Activated naive CD8-positive, alpha-beta T cell (primary cell): ENCODE results near the gene SAMD10.
"Not testable (repeated sequence)": the region's sequence is repeated elsewhere in the genome, so short reads cannot be mapped to it uniquely, and the experiment has no call there.

Source experiments
- H3K27ac Mint-ChIP-seq: one replicate; pipeline ENCODE4 v1.8.0; 2021; ENCODE audit warnings: mixed read lengths
- H3K27me3 Mint-ChIP-seq: one replicate; pipeline ENCODE4 v1.8.0; 2021; ENCODE audit warnings: mixed read lengths
- H3K36me3 Mint-ChIP-seq: one replicate; pipeline ENCODE4 v1.8.0; 2021; ENCODE audit warnings: mixed read lengths
- H3K4me1 Mint-ChIP-seq: one replicate; pipeline ENCODE4 v1.8.0; 2021; ENCODE audit warnings: low read depth, mixed read lengths
- H3K4me3 Mint-ChIP-seq: one replicate; pipeline ENCODE4 v1.8.0; 2021; ENCODE audit warnings: mild to moderate bottlenecking, mixed read lengths
- H3K9me3 Mint-ChIP-seq: one replicate; pipeline ENCODE4 v1.8.0; 2021; ENCODE audit warnings: low read depth, mixed read lengths

Gene SAMD10

DNA sequence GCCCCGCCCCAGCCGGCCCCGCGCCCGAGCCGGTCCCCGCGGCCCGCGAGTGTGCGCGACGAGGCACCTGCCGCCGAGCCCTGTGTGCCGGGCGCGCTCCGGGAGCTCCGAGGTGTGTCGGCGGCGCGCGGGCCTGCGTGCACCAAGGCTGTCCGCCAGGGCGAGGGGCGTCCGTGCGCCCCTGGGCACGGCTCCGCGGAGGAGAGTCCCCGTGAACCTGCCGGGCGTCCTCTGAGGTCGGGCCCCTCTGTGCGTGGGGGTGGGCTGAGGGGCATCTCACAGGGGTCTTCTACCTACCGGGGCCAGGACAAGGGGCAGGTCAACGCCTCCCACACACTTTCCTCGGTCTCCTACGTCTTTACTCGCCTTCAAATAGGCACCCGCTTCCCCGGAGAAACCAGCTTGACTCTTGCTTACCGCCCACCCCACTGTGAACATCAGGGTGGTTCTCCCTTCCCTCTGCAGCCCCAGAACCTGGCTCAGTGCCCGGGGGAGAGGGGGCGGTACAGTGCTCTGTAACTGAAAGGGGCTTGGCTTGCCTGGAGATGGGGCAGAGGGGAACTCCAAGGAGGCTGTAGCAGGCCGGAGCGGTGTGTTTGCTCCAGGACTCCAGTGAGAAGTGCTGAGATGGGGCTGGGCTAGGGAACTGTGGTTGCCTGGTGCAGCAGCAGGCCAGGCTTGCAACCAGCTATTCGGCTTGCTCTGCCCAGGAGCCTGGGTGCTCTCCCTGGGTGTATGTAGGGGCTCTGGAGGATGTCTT lies at the start of gene SAMD10:
SAMD10 (minus strand) TSS at position 86 of the 760 bp plus-strand sequence. CDS start 175 bp downstream, outside the sequence.
- Mint-ChIP-seq H3K27ac (peak within 1 kb of the TSS; percentile 98), H3K4me3 (peak within 1 kb of the TSS; percentile 93), H3K9me3 (no peaks in the 10 kb centered on the region), H3K36me3 (peaks cover 9% of the 10 kb centered on the region), H3K27me3 (no peaks in the 10 kb centered on the region), H3K4me1 (peaks cover 64% of the 10 kb centered on the region)

DNA sequence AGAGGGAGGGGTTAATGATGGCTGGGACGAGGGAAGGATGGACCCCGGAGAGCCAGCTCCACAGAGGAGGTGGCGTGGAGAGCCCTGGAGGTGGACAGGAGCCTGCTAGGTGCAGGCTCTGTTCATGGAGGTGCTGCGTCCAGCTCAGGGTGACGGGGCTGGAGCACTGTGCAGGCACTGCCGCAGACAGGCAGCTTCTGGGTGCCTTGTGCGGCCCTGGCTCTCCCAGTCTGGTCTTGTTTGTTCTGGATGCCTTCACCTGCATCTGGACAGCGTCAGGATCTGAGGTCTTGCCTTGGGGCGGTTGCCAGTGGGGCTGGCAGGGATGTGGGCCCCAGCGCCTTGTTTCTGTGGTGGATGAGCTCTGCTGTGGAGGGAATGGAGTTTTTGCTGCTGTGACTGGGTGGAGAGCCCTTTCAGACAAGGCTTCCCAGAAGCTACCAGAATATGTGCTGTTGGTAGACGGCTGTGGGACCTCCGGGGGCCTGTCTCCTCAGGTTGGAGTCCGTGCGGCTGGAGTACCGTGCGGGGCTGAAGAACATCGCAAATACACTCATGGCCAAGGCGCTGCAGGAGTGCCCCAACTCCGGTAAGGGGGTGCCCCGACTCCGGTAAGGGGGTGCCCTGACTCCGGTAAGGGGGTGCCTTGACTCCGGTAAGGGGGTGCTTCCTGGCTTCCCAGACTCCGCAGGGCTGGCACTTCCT lies 48.7 kb upstream of the SAMD10 start:
- Mint-ChIP-seq H3K27me3 (no peaks in the 10 kb centered on the region), H3K4me3 (no peak overlapping the region), H3K27ac (no peak overlapping the region), H3K4me1 (no peaks in the 10 kb centered on the region), H3K9me3 (no peaks in the 10 kb centered on the region), H3K36me3 (peaks cover 2% of the 10 kb centered on the region)

DNA sequence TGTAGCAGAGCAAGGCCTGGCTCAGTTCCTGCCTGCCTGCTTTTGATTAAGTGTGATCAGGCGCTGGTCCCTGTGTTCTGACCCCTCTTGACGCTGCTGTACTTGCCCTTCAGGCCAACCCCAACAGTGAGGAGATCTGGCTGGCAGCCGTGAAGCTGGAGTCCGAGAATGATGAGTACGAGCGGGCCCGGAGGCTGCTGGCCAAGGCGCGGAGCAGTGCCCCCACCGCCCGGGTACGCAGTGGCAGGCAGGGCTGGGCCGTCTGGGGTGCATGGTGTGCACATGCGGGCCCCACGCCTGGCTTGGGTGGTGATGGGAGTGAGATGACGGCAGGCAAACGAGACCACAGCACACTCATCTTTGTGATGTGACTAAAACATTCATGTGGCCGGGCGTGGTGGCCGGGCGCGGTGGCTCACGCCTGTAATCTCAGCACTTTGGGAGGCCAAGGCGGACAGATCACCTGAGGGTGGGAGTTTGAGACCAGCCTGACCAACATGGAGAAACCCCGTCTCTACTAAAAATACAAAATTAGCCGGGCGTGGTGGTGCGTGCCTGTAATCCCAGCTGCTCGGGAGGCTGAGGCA lies 46.5 kb upstream of the SAMD10 start:
- Mint-ChIP-seq H3K36me3 (peaks cover 5% of the 10 kb centered on the region), H3K27ac (no peak overlapping the region), H3K27me3 (no peaks in the 10 kb centered on the region)

DNA sequence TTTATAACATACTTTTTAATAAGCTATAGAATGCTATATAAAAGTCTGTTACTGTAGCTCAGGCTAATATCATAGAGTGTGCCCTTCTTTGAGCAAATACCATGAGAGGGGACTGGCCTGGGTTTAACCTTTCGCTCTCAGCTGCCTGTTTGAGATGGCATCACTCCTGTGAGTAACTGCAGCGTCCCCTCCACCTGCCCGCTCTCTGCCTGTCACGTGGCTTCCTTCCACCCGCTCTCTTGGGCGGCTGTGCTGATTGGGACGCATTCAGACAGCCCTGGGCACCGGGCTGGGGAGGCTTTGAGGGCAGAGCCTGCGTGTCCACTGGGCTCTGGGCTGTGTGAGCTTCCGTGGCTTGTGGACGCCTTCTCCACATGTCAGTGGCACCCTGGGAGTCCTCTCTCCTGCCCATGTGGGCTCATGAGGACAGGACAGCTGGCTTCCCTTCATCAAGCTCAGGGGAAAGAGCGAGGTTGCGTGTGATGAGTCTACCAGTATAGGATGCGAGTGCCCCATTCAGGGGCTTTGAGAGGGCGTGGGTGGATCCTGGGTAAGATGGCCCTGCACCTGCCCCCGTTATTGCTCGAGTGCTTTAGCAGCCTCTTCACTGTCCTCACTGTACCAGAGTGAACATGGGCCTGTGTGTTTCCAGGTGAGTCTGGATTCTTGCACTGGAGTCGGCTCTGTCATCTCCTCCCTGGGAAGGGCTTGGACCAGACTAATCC lies 45.8 kb upstream of the SAMD10 start:
- Mint-ChIP-seq H3K4me1 (no peaks in the 10 kb centered on the region), H3K4me3 (no peak overlapping the region), H3K9me3 (no peaks in the 10 kb centered on the region), H3K27ac (no peak overlapping the region), H3K36me3 (peaks cover 5% of the 10 kb centered on the region), H3K27me3 (no peaks in the 10 kb centered on the region)

More for the DNA sequence above, 46.5 kb upstream of the SAMD10 start:
- Mint-ChIP-seq H3K4me1 (no peaks in the 10 kb centered on the region), H3K9me3 (no peaks in the 10 kb centered on the region), H3K4me3 (no peak overlapping the region)

DNA sequence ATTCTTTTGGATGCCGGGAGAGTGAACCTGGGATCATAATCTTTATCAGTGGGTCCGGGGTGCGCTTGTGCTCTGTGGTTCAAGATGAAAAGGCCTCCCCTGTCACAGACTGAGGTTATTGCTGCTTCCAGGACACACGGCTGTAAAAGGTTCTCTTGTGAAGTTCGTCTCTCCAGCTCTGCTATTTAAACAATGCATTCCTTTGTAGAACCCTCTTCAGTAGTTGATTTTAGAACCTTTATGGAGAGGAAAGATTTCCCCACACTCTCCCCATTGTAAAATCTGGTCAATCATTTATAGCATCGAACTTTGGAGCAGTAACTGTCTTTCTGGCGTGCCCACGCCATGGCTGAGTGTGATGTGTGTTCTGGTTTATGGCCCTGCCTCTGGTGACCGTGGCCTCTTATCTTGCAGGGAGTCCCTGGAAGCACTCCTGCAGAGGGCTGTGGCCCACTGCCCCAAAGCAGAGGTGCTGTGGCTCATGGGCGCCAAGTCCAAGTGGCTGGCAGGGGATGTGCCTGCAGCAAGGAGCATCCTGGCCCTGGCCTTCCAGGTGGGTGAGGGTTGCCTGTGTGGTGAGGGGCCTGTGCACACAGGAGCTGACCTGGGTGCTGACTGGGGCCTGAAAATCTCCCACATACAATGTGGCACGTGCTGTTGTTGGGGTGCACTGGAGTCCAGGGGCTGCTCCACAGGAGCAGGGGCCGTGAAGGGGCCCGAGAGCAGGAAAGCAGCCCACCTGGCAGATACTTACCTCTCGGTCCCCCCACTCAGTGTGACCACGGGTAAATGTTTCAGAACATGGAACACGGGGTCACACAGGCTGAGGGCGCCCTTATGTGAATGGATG lies 44.9 kb upstream of the SAMD10 start:
- Mint-ChIP-seq H3K27me3 (no peaks in the 10 kb centered on the region), H3K36me3 (peaks cover 5% of the 10 kb centered on the region), H3K4me3 (no peak overlapping the region), H3K4me1 (no peaks in the 10 kb centered on the region), H3K27ac (no peak overlapping the region), H3K9me3 (no peaks in the 10 kb centered on the region)

DNA sequence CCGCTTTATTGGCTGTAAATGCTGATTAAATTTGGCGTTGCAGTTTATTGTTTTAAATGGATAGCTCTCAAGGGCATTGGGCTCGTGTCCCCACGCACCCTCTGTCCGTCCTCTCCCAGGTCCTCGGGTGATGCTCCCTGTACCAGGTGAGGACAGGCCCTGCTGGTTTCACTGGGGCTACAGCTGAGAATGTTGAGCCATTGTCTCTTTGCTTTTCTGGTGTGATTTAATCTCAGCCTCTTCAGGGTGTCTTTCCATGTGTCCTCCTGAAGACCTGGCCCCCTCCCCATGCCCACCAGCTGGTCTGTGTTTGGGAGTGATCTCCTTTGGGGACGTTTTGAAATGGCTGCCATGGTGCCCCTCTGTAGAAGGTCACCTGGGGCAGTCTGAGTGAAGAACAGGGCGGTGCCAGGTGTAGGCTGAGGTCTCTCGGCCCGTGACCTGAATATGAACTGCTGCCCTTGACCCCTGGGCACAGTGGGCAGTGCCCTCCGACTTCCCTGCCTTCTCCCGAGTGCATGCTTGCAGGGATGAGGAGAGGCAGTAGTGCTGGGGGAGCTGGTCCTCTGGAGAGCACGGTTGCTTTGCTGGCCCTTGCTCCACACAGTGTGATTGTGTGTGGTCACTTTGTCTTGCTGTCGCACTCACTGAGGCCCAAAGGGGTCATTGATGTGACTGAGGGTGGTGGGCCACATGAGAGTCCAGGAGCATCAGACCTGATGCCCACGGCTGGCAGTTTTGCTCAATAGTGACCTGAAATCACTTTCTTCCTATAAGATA lies 44.1 kb upstream of the SAMD10 start:
- H3K27ac Mint-ChIP-seq, result no peak overlapping the region
- no peaks in the 10 kb centered on the region for H3K9me3 Mint-ChIP-seq

DNA sequence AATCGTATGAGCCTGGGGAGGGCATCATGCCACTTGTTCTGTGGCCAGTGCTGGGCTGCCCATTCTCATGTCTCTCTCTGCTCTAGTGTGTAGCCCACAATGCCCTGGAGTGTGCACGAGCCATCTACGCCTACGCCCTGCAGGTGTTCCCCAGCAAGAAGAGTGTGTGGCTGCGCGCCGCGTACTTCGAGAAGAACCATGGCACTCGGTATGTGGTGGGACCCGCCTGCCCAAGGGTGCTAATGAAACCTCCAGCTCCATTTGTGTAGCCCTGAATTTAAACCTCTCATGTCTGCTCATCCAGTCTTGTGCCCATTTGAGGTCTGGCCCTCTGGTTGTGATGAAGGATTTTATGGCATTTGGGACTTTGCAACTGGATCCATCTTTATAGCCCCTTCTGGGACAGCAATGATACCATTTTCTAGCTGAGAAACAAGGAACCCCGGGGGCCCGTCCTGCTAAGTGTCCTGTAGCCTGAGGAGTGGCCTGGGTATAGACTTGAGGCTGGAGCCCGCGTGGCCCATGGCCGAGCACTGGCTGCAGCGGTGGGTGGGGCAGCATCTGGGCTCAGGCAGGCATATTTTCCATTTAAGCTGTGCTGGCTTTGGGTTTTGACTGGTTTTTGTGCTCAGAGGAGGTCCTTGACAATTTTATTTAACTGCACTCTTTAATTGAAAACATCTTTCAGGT lies 43.4 kb upstream of the SAMD10 start:
- no peaks in the 10 kb centered on the region for H3K27me3 Mint-ChIP-seq
- H3K27ac Mint-ChIP-seq, result no peak overlapping the region
- no peaks in the 10 kb centered on the region for H3K4me1 Mint-ChIP-seq
- peaks cover 12% of the 10 kb centered on the region for H3K36me3 Mint-ChIP-seq
- H3K4me3 Mint-ChIP-seq, result no peak overlapping the region
- H3K9me3 Mint-ChIP-seq, result no peaks in the 10 kb centered on the region

More for the DNA sequence above, 44.1 kb upstream of the SAMD10 start:
- Mint-ChIP-seq H3K27me3 (no peaks in the 10 kb centered on the region), H3K4me3 (no peak overlapping the region), H3K4me1 (no peaks in the 10 kb centered on the region), H3K36me3 (peaks cover 9% of the 10 kb centered on the region)

DNA sequence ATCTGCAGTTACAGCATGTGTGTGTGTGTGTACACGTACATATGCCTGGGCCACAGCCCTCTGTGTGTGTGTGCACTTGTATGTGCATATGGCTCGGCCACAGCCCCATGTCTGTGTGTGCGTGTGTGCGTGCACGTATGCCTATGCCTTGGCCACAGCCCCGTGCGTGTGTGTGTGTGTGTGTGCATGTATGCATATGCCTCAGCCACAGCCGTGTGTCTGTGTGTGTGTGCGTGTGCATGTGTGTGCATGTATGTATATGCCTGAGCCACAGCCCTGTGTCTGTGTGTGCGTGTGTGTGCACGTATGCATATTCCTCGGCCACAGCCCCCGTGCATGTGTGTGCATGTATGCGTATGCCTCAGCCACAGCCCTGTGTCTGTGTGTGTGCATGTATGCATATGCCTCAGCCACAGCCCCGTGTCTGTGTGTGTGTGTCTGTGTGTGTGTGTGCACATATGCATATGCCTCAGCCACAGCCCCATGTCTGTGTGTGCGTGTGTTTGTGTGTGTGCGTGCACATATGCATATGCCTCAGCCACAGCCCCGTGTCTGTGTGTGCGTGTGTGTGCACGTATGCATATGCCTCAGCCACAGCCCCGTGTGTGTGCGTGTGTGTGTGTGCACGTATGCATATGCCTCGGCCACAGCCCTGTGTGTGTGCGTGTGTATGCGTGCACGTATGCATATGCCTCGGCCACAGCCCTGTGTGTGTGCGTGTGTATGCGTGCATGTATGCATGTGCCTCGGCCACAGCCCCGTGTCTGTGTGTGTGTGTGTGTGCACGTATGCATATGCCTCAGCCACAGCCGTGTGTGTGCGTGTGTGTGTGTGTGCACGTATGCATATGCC lies 41.9 kb upstream of the SAMD10 start:
- Mint-ChIP-seq H3K4me3 (no peak overlapping the region), H3K9me3 (no peaks in the 10 kb centered on the region), H3K27ac (no peak overlapping the region), H3K36me3 (peaks cover 19% of the 10 kb centered on the region), H3K4me1 (peaks cover 2% of the 10 kb centered on the region), H3K27me3 (no peaks in the 10 kb centered on the region)

DNA sequence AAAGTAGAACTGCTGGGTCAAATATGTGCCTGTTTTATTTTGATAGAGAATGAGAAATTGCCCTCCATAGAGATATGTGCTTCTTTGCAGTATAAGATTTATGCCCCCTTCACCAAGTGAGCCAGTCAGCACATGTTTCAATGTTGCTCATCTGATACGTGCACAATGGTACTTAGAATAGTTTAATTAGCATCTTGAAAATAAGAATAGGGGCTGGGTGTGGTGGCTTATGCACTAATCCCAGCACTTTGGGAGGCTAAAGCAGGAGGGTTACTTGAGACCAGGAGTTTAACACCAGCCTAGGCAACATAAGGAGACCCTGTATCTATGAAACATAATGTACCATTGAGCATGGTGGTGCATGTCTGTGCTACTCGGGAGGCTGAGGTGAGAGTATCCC lies 36.2 kb upstream of the SAMD10 start:
- no peak overlapping the region for H3K4me3 Mint-ChIP-seq

DNA sequence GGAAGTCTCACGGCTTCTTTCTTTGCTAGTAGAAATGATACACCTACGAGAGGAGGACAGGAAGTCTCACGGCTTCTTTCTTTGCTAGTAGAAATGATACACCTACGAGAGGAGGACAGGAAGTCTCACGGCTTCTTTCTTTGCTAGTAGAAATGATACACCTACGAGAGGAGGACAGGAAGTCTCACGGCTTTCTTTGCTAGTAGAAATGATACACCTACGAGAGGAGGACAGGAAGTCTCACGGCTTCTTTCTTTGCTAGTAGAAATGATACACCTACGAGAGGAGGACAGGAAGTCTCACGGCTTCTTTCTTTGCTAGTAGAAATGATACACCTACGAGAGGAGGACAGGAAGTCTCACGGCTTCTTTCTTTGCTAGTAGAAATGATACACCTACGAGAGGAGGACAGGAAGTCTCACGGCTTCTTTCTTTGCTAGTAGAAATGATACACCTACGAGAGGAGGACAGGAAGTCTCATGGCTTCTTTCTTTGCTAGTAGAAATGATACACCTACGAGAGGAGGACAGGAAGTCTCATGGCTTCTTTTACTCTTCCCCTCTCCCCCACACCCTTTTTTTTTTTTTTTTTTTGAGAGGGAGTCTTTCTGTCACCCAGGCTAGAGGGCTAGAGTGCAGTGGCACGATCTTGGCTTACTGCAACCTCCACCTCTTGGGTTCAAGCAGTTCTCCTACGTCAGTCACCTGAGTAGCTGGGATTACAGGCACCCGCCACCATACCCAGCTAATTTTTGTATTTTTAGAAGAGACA lies 33.1 kb upstream of the SAMD10 start:
- peaks cover 19% of the 10 kb centered on the region for H3K4me1 Mint-ChIP-seq
- peak overlapping the region; percentile 77 for H3K27ac Mint-ChIP-seq

More for the DNA sequence above, 36.2 kb upstream of the SAMD10 start:
- Mint-ChIP-seq H3K4me1 (peaks cover 17% of the 10 kb centered on the region), H3K27me3 (no peaks in the 10 kb centered on the region), H3K27ac (no peak overlapping the region), H3K36me3 (peaks cover 35% of the 10 kb centered on the region), H3K9me3 (no peaks in the 10 kb centered on the region)

DNA sequence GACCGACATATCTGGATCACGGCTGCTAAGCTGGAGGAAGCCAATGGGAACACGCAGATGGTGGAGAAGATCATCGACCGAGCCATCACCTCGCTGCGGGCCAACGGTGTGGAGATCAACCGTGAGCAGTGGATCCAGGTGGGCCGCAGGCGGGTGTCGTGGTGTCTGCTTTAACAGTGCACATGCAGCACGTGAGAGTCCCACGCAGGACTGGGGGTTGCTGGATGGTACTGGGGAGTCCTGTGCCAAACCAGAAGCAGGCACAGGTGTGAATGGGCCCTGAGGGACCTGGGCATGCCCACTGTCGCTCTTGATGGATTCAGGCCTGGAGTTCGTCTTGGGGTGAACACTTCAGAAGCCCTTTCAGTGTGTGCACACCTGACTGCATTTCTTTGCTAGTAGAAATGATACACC lies 31.9 kb upstream of the SAMD10 start:
- peaks cover 39% of the 10 kb centered on the region for H3K36me3 Mint-ChIP-seq
- peaks cover 18% of the 10 kb centered on the region for H3K4me1 Mint-ChIP-seq
- peak overlapping the region; percentile 64 for H3K27ac Mint-ChIP-seq
- H3K27me3 Mint-ChIP-seq, result no peaks in the 10 kb centered on the region
- H3K9me3 Mint-ChIP-seq, result peaks cover 13% of the 10 kb centered on the region
- no peak overlapping the region for H3K4me3 Mint-ChIP-seq

More for the DNA sequence above, 33.1 kb upstream of the SAMD10 start:
- H3K27me3 Mint-ChIP-seq, result not testable (repeated sequence)
- peaks cover 13% of the 10 kb centered on the region for H3K9me3 Mint-ChIP-seq
- H3K4me3 Mint-ChIP-seq, result peak overlapping the region; percentile 57
- peaks cover 43% of the 10 kb centered on the region for H3K36me3 Mint-ChIP-seq

DNA sequence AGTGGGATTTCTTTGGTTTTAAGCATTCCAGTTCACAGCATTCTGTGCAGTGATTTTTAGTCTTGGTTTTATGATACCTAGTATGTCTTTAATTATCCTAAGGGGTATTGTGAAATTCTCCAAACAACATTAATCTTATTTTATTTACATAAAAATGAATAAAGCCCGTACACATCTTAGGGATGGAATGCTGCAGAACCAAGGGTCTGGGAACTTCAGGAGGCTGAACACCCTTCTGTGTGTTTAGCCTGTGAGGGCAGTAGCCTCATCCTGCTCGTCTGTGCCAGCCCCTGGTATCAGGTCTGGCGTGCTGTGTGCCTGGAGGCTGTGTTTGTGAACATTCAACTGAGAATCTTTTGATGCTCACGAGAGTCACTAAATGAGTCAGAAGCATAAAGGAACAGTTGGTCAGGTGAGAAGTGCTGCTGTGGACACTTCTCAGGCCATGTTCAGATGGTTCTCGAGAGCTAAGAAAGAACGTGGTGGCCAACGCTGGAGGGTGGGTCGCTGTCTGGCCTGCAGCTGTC lies 31.3 kb upstream of the SAMD10 start:
- Mint-ChIP-seq H3K27me3 (no peaks in the 10 kb centered on the region), H3K4me3 (no peak overlapping the region), H3K27ac (no peak overlapping the region), H3K9me3 (peaks cover 13% of the 10 kb centered on the region), H3K36me3 (peaks cover 38% of the 10 kb centered on the region), H3K4me1 (peaks cover 18% of the 10 kb centered on the region)
